ENCODE measurements around the gene VAMP5. TPM values are rescaled to one million over a fixed set of nuclear protein-coding genes. Genes with fewer than 3 reads are reported as not detected.

Gene VAMP5
- total RNA-seq, 2 experiments from 2014 or later, result 21.4 to 26.7 TPM

- CTCF ChIA-PET, result interaction anchor here (1.0 to 1.3 kb wide), 2 partner anchors 14 to 56 kb away, joined by 4 to 6 read pairs; no protein-coding TSS in a partner anchor
Measured at GRCh38 chr2:85580206-85580605, 4.0 kb upstream of the VAMP5 start.

DNA sequence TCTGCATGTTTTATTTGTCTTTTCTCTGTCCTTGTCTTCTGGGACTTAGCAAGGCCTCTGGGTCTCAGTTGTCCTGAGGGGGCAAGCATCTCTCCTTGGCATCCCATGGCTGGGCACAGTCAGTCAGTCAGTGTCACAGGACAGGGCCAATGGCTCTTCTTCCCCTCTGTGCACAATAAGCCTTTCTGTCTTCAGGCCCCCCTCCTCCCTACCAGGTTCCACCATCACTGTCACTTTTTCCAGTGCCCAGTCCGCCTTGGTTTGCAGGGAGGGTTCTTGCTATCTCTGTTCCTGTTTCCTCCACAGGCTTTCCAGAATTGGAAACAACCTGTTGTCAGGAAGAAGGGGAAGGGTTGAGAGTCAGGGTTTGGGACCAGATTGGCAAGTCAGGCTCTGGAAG is 1.7 kb upstream of the VAMP5 start:
- intact Hi-C loops (cut with DNase I, micrococcal nuclease), result loop anchor here in 1 of 2 experiments (1.0 kb wide), 1 partner anchor 21 kb away; the partner anchor contains the start of gene GGCX
- no peak for ATAC-seq
- H3K4me1 Mint-ChIP-seq, result peaks cover 47% of the 10 kb centered on the region

More at GRCh38 chr2:85580206-85580605, 4.0 kb upstream of the VAMP5 start:
- Mint-ChIP-seq H3K36me3 (ENCODE audit: low read depth) (peaks cover 25% of the 10 kb centered on the region), H3K9me3 (ENCODE audit: low read depth) (no peaks in the 10 kb centered on the region), H3K4me3 (no peak overlapping the region), H3K4me1 (peaks cover 40% of the 10 kb centered on the region), H3K27me3 (no peaks in the 10 kb centered on the region), H3K27ac (no peak overlapping the region)
- ATAC-seq (no peak), DNase-seq (no peak)
- POLR2A ChIA-PET, result no interaction called here
- intact Hi-C loops (cut with DNase I, micrococcal nuclease), result no loop called here

DNA sequence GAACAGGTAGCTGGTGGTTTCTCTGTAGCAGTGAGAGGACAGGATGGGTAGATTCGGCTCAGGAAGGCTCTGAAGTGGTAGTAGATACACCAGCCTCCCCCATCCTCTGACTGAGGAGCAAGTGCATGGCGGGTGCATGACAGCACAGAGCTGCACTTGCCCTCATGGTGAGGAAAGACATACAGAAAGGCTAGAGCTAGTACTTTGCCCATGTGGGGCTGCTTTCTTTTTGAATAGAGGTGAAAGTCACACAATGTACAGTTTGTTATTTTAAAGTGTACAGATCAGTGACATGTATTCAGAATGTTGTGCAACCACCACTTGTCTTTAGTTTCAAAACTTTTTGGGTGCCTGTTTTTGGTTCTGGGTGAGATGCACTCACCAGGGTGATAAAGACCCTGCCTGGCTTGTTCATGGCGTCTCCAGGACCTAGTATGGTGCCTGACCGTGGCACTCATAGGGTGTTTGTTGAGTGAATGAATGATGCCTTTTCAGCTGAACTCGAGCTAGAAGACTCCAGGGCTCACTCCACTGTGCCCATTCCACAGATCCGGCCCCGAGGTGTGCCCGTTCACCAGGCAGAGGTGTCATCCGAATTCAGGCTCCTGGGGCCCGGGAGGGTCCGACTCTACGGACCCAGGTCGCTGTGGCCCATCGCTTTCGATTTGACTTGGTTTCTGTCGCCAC is 421 bp upstream of the VAMP5 start:
- intact Hi-C loops (cut with DNase I, micrococcal nuclease), result no loop called here
- POLR2A ChIA-PET, result interaction anchor here (0.7 to 0.8 kb wide), 2 partner anchors 16 to 32 kb away, joined by 3 to 4 read pairs; no protein-coding TSS in a partner anchor
- Mint-ChIP-seq H3K4me3 (peak overlapping the region; percentile 75), H3K27me3 (no peaks in the 10 kb centered on the region), H3K4me1 (peaks cover 44% of the 10 kb centered on the region), H3K27ac (peak overlapping the region; percentile 87), H3K9me3 (ENCODE audit: low read depth) (no peaks in the 10 kb centered on the region), H3K36me3 (ENCODE audit: low read depth) (peaks cover 25% of the 10 kb centered on the region)
- DNase-seq, result peak; percentile 61
- CTCF ChIA-PET, result interaction anchor here (0.8 to 2.5 kb wide), 3 partner anchors 11 to 33 kb away, joined by 4 to 9 read pairs (median 6); no protein-coding TSS in a partner anchor
- peak; percentile 59 for ATAC-seq

More for the DNA sequence above, 1.7 kb upstream of the VAMP5 start:
- ChIA-PET CTCF (interaction anchor here (1.3 kb wide), 1 partner anchor 21 kb away, joined by 4 read pairs; the partner anchor contains the start of gene TMEM150A), POLR2A (no interaction called here)
- Mint-ChIP-seq H3K9me3 (ENCODE audit: low read depth) (no peaks in the 10 kb centered on the region), H3K27ac (peak overlapping the region; percentile 78), H3K4me3 (no peak overlapping the region), H3K27me3 (no peaks in the 10 kb centered on the region), H3K36me3 (ENCODE audit: low read depth) (peaks cover 25% of the 10 kb centered on the region)
- no peak for DNase-seq

DNA sequence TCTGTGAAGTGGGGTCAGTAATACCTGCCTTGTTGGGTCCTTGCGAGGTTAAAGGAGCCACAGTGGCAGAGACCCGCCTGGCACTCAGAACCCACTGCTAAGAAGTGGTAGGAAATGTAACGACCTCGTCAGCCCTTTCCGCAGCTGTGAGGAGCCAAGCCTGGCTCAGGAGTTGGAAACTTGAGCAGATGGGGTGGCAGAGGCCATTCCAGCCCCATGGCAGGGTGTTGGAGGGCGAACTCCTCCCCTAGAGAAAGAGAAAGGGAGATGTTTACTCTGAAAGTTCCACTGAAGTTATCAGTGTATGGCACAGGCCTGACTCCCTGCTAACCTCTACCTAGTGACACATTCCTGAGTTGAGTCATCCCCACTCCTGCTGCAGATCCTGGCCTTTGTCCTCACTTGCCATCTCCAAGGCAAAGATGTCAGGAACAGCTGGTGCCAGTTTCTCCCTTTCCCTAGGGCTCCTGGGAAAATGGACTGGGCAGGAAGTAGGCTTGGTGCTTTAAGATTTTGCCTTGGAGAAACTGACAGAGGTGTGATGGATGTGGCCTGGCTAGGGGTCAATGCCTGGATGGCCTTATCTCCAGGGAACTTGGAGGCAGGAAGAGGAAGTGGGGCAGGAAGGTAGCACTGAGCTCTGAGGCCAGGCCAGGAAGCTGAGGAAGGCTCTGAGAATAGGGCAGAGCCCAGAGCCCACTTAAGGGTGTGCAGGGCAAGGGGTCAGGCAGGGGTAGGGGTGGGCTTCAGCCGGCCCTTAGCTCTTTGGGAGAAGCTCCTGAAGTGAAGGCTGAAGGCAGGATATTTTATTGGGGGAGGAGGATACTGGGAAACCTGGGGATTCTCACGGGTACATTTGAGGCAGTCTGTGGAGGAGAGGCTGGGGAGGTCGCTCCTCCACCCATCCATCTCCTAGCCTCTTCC is 888 bp downstream of the VAMP5 start:
- H3K9me3 Mint-ChIP-seq (ENCODE audit: low read depth), result no peaks in the 10 kb centered on the region
- ChIA-PET POLR2A (interaction anchor here (0.5 to 1.0 kb wide), 3 partner anchors 21 to 231 kb away, joined by 3 to 6 read pairs (median 3); partner anchors contain the start of genes C2orf68, ELMOD3 and RETSAT), CTCF (interaction anchor here (2.5 kb wide), 1 partner anchor 34 kb away, joined by 9 read pairs; no protein-coding TSS in a partner anchor)
- DNase-seq, result peak; percentile 52
- no peaks in the 10 kb centered on the region for H3K27me3 Mint-ChIP-seq
- H3K36me3 Mint-ChIP-seq (ENCODE audit: low read depth), result peaks cover 21% of the 10 kb centered on the region
- H3K27ac Mint-ChIP-seq, result peak overlapping the region; percentile 87
- intact Hi-C loops (cut with DNase I, micrococcal nuclease), result no loop called here
- H3K4me1 Mint-ChIP-seq, result peaks cover 34% of the 10 kb centered on the region
- peak overlapping the region; percentile 75 for H3K4me3 Mint-ChIP-seq
- peak; percentile 79 for ATAC-seq

- Mint-ChIP-seq H3K4me1 (peaks cover 31% of the 10 kb centered on the region), H3K4me3 (peak overlapping the region; percentile 75), H3K27me3 (no peaks in the 10 kb centered on the region), H3K9me3 (ENCODE audit: low read depth) (no peaks in the 10 kb centered on the region), H3K36me3 (ENCODE audit: low read depth) (peaks cover 18% of the 10 kb centered on the region), H3K27ac (peak overlapping the region; percentile 87)
- no peak for ATAC-seq
- no peak for DNase-seq
- intact Hi-C loops (cut with DNase I, micrococcal nuclease), result no loop called here
- ChIA-PET POLR2A (interaction anchor here (0.7 to 1.0 kb wide), 2 partner anchors 51 to 231 kb away, joined by 3 read pairs; partner anchors contain the start of genes ELMOD3 and RETSAT), CTCF (interaction anchor here (2.5 kb wide), 1 partner anchor 35 kb away, joined by 9 read pairs; no protein-coding TSS in a partner anchor)
Measured at GRCh38 chr2:85585781-85586105, 1.5 kb downstream of the VAMP5 start.

GRCh38 chr2:85588236-85588635 is 4.0 kb downstream of the VAMP5 start:
- intact Hi-C loops (cut with DNase I, micrococcal nuclease), result no loop called here
- Mint-ChIP-seq H3K4me1 (peaks cover 26% of the 10 kb centered on the region), H3K27ac (no peak overlapping the region), H3K9me3 (ENCODE audit: low read depth) (no peaks in the 10 kb centered on the region), H3K4me3 (no peak overlapping the region), H3K27me3 (no peaks in the 10 kb centered on the region), H3K36me3 (ENCODE audit: low read depth) (peaks cover 4% of the 10 kb centered on the region)
- CTCF ChIA-PET, result no interaction called here
- no peak for ATAC-seq
- DNase-seq, result no peak
- POLR2A ChIA-PET, result interaction anchor here (1.1 kb wide), 1 partner anchor 12 kb away, joined by 3 read pairs; no protein-coding TSS in a partner anchor

DNA sequence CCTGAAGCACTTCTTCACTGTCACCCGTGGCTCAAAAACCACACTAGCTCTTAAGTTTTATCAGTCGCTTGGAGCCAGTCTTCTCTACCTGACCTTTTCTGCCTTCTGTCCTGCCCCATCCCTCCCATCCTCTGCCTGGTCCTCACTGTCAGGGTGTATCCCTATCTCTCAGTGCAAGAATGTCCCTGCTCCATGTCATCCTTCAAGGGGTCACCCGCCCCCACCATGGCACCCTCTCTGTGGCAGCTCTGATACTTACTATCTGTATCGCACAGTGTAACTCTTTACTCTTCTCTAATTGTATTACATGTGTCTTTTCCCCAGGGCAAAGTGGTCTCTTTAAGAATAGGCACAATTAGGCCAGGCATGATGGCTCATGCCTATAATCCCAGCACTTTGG is 4.4 kb downstream of the VAMP5 start:
- no peaks in the 10 kb centered on the region for H3K9me3 Mint-ChIP-seq (ENCODE audit: low read depth)
- CTCF ChIA-PET, result no interaction called here

GRCh38 chr2:85589181-85589580 is 5.0 kb downstream of the VAMP5 start:
- ATAC-seq, result no peak
- no peak for DNase-seq
- no peak overlapping the region for H3K27ac Mint-ChIP-seq
- H3K27me3 Mint-ChIP-seq, result no peaks in the 10 kb centered on the region
- H3K4me3 Mint-ChIP-seq, result no peak overlapping the region
- no peaks in the 10 kb centered on the region for H3K9me3 Mint-ChIP-seq (ENCODE audit: low read depth)
- CTCF ChIA-PET, result no interaction called here
- POLR2A ChIA-PET, result no interaction called here
- H3K36me3 Mint-ChIP-seq (ENCODE audit: low read depth), result no peaks in the 10 kb centered on the region
- intact Hi-C loops (cut with DNase I, micrococcal nuclease), result no loop called here
- H3K4me1 Mint-ChIP-seq, result peaks cover 20% of the 10 kb centered on the region

More for the DNA sequence above, 4.4 kb downstream of the VAMP5 start:
- H3K4me1 Mint-ChIP-seq, result peaks cover 22% of the 10 kb centered on the region
- H3K36me3 Mint-ChIP-seq (ENCODE audit: low read depth), result peaks cover under 1% of the 10 kb centered on the region
- H3K27ac Mint-ChIP-seq, result no peak overlapping the region
- no peak overlapping the region for H3K4me3 Mint-ChIP-seq
- POLR2A ChIA-PET, result no interaction called here
- DNase-seq (no peak), ATAC-seq (no peak)
- intact Hi-C loops (cut with DNase I, micrococcal nuclease), result no loop called here
- H3K27me3 Mint-ChIP-seq, result no peaks in the 10 kb centered on the region

DNA sequence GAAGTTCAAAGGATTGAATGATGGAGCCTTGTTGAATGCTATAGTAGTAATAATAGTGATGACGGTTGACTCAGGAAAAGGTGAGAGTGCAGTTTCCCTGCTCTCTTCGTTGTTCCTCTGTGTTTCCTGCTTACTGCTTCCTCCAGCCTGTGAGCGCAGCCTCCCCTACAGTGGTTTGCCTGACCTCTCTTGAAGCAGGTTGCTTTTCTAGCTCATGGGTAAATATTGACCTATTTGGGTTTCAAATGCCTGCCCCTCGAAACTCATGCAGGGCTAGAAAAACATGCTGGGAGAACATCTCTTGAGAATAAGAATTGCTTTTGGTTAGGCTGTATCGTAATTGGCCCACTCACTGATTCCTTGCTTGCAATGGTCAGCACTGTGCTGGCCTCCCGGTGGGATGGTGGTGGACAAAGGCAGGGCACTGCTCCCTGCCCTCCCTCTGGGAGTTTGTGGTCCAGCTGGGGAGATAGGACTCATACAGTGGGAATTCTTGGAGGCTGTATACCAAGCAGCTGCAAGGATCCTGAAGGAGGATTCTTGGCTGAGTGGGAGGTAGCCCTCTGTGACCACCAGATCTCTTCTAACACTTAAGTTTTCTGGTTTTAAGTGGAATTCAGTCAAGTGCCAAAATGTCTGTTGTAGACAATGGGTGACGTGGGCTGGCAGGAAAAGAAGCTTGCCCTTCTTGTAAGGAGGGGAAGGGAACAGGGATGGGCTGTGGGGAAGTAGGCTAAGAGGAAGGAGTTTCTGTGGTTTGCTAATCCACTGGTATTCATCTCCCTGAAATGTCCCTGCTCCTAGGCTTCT is 6.0 kb downstream of the VAMP5 start:
- no peak overlapping the region for H3K4me3 Mint-ChIP-seq
- H3K27ac Mint-ChIP-seq, result no peak overlapping the region
- H3K4me1 Mint-ChIP-seq, result peaks cover 21% of the 10 kb centered on the region
- ChIA-PET CTCF (interaction anchor here (0.5 to 1.6 kb wide), 3 partner anchors 15 to 290 kb away, joined by 4 to 5 read pairs (median 4); no protein-coding TSS in a partner anchor), POLR2A (interaction anchor here (0.6 kb wide), 1 partner anchor 26 kb away, joined by 3 read pairs; no protein-coding TSS in a partner anchor)
- intact Hi-C loops (cut with DNase I, micrococcal nuclease), result no loop called here
- no peaks in the 10 kb centered on the region for H3K36me3 Mint-ChIP-seq (ENCODE audit: low read depth)
- H3K9me3 Mint-ChIP-seq (ENCODE audit: low read depth), result no peaks in the 10 kb centered on the region
- no peak for DNase-seq
- ATAC-seq, result no peak
- H3K27me3 Mint-ChIP-seq, result no peaks in the 10 kb centered on the region

GRCh38 chr2:85590950-85591349 is 6.7 kb downstream of the VAMP5 start:
- Mint-ChIP-seq H3K27me3 (no peaks in the 10 kb centered on the region), H3K9me3 (ENCODE audit: low read depth) (no peaks in the 10 kb centered on the region), H3K4me3 (no peak overlapping the region), H3K36me3 (ENCODE audit: low read depth) (peaks cover 3% of the 10 kb centered on the region), H3K4me1 (peaks cover 17% of the 10 kb centered on the region), H3K27ac (no peak overlapping the region)
- intact Hi-C loops (cut with DNase I, micrococcal nuclease), result no loop called here
- POLR2A ChIA-PET, result interaction anchor here (0.6 kb wide), 2 partner anchors 25 to 44 kb away, joined by 3 to 9 read pairs; no protein-coding TSS in a partner anchor
- DNase-seq (no peak), ATAC-seq (no peak)
- CTCF ChIA-PET, result interaction anchor here (0.5 to 1.6 kb wide), 4 partner anchors 11 to 291 kb away, joined by 3 to 5 read pairs (median 4); no protein-coding TSS in a partner anchor
